Stimulated activated memory B cell treated with anti-CD40 and anti-IgM and Interleukin-4, amounts not matched to agents 10 μg/mL and 1 μg/mL and 100 μg/mL, for 72 hours (primary cell): ENCODE results near the gene LYRM1.

Experiments used
- ATAC-seq: fragments of 150-1000 bp; cut with Tn5 transposase; 2 replicates; pipeline ENCODE4 v1.10.0; 2021
- H3K27ac Mint-ChIP-seq: one replicate; pipeline ENCODE4 v1.8.0; 2022; ENCODE audit warnings: mild to moderate bottlenecking, mixed read lengths
- H3K27me3 Mint-ChIP-seq: one replicate; pipeline ENCODE4 v1.8.0; 2022; ENCODE audit warnings: mixed read lengths
- H3K36me3 Mint-ChIP-seq: one replicate; pipeline ENCODE4 v1.8.0; 2022; ENCODE audit warnings: mixed read lengths
- H3K4me1 Mint-ChIP-seq: one replicate; pipeline ENCODE4 v1.8.0; 2022; ENCODE audit warnings: mixed read lengths
- H3K4me3 Mint-ChIP-seq: one replicate; pipeline ENCODE4 v1.8.0; 2022; ENCODE audit warnings: mild to moderate bottlenecking, moderate library complexity, mixed read lengths
- H3K9me3 Mint-ChIP-seq: one replicate; pipeline ENCODE4 v1.8.0; 2022; ENCODE audit warnings: mixed read lengths

The LYRM1 gene

DNA sequence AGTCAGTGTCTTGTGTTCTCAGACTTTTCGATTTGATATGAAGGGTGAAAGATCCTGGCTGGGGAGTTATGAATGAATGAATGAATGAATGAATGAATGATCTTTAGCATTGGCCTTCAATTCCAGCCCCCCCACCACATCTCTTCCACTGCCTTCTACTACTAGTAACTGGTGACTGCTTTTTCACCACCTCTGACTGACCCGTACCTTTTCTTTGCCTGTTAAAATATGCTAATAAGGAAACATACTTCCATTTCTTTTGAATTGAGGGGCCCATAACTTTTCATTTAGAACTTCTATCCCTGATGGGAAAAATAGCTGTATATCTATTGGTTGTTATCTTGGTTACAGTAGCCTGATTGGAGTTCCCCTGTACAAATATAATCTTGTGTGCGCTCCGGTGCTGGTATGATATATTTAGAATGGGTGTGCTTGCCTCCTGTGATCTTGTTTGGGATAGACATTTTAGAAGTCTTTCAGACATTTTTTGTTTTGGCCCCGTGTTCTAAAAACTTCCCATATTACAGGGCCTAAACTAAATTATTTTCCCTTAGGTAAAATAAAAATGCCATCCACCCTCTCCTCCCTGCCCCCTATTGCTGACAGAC is 3.4 kb downstream of the LYRM1 start:
- peaks cover 54% of the 10 kb centered on the region for H3K4me1 Mint-ChIP-seq

DNA sequence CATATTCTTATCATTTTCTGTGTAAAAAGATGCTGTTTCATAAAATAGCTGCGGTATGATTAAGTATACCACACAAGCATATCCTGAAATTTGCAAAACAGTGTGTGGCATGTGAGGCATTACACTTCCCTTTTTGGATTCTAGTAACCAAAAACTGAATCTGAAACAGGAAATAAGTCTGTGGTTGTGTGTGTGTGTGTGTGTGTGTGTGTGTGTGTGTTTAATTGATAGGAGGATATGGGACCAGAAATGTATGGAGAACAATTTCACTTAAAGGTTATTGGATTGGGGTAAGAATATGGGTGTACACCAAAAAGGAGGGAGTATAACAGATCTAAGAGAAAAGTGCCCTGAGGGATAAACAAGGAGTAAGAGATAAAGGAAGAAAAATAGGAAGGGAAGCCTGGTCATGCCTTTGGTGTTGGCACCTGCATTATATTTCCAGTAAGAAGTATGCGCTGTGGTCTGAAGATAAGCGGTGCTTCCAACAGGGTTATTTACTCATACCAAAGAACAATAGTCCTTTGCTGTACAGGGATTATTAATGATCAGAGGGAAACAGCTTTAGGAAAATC is 4.0 kb downstream of the LYRM1 start:
- Mint-ChIP-seq H3K4me3 (no peak overlapping the region), H3K4me1 (peaks cover 48% of the 10 kb centered on the region), H3K36me3 (no peaks in the 10 kb centered on the region), H3K27me3 (no peaks in the 10 kb centered on the region), H3K27ac (no peak overlapping the region), H3K9me3 (no peaks in the 10 kb centered on the region)
- no peak for ATAC-seq

More for the DNA sequence above, 3.4 kb downstream of the LYRM1 start:
- H3K27ac Mint-ChIP-seq, result no peak overlapping the region
- H3K4me3 Mint-ChIP-seq, result no peak overlapping the region
- no peaks in the 10 kb centered on the region for H3K36me3 Mint-ChIP-seq
- no peaks in the 10 kb centered on the region for H3K9me3 Mint-ChIP-seq
- H3K27me3 Mint-ChIP-seq, result no peaks in the 10 kb centered on the region
- ATAC-seq, result no peak

DNA sequence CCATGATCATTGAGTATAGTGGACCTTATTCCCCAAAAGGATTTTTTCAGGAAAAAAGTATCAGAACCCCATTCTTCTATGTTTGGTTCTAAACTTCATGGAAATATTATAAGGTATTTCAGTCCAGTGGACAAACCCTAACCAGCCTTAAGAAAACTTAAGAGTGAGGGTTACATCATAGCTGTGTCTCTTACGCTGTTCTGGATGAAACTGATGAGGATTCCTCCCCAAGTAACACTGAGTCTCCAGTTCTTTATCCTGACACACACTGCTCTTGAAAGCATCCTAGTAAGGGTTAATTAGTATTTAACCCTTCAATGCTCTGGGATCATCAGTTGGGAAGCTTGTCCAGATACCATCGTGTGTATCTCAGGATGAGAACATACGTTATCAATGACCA is 5.0 kb downstream of the LYRM1 start:
- no peaks in the 10 kb centered on the region for H3K9me3 Mint-ChIP-seq
- H3K27me3 Mint-ChIP-seq, result no peaks in the 10 kb centered on the region
- H3K4me1 Mint-ChIP-seq, result peaks cover 48% of the 10 kb centered on the region
- ATAC-seq, result no peak
- no peaks in the 10 kb centered on the region for H3K36me3 Mint-ChIP-seq
- no peak overlapping the region for H3K27ac Mint-ChIP-seq
- no peak overlapping the region for H3K4me3 Mint-ChIP-seq

DNA sequence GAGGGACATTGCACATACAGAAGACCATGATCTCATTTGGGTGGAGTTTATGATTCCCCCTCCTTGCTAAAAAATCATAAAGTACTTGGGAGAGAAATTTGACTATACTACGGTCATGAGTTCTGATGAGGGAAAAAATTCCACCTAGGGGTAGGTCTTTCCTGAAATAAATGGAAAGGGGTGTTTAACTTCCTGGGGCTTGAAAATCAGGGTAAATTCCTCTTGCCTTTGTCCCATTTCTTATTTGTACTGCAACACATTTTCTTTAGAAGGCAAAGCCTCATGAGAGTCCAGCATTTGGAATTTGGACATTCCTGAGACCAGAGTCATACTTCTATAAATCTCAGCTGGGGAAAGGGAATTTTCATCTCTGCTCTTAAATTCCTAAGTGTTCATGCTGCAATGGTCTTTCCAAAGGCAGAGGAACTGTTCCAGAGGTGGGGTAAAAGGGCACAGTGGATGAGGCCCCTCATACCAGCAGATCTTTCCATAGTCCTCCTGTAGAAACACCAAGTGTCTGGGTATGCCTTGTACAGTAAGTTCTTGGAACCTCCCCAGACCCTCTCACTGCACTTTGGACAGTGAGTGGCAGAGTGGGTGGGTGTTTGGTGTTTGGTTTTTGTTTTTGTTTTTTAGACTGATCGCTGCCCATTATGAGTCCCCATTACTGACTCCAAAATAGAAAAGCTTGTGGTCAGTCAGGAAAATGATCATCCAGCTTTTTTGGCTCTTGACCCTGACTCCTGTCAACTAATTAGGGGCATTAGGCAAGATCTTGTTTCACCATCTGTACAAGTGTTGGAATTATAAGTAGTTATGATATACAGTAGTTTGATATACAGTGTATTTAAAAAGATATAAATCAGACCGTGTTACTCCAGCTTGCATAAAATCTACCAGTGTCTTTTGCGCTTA is 6.0 kb downstream of the LYRM1 start:
- ATAC-seq, result no peak
- Mint-ChIP-seq H3K9me3 (no peaks in the 10 kb centered on the region), H3K27ac (no peak overlapping the region), H3K4me1 (peaks cover 50% of the 10 kb centered on the region), H3K4me3 (no peak overlapping the region), H3K36me3 (no peaks in the 10 kb centered on the region), H3K27me3 (no peaks in the 10 kb centered on the region)

DNA sequence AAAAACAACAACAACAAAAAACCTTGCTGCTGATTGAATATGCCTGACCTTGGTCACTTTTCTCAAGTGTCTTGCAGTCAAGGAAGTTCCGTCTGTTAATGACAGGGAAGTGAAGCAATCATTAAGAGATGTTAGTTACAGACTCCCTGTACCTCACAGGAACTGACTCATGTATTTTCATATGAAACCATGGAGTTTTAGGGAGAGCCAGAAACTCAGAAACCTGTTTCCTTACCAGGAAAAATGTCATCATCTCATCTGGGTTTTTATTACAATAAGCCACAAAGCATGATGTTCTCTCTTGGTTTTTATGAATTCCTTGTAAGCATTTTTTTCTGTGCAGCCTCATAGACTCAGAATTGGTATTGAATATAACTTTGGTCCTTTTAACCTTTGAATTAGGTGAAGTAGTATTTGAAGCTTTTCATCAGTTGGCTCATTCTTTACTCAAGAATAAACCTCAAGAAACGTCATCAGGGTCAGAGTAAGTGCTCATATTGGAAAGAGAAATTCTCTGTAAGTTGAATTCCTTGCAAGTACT is 10.3 kb downstream of the LYRM1 start:
- Mint-ChIP-seq H3K9me3 (no peaks in the 10 kb centered on the region), H3K36me3 (peaks cover 5% of the 10 kb centered on the region), H3K27me3 (no peaks in the 10 kb centered on the region), H3K4me1 (peaks cover 21% of the 10 kb centered on the region), H3K4me3 (no peak overlapping the region), H3K27ac (no peak overlapping the region)
- ATAC-seq, result no peak

DNA sequence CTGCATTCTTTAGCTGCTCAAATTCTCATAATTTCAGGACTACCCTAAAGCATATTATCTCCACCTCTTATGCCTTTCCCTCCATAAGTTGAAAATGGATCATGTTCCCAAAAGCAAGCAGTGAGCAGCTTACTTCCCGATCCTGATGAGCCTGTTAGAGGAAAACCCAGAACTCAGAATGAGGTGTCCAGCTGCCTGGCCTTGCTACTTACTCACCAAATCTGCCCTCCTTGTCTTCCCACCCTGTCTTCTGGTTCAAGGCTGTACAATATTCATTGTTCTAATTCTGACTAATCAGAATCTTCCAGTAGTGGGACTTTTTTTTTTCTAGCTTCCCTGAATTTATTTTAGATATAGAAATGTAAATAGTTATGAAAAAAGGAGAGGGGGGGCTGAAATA is 10.8 kb downstream of the LYRM1 start:
- no peak for ATAC-seq
- Mint-ChIP-seq H3K27me3 (no peaks in the 10 kb centered on the region), H3K27ac (no peak overlapping the region), H3K4me1 (peaks cover 24% of the 10 kb centered on the region), H3K9me3 (no peaks in the 10 kb centered on the region), H3K4me3 (no peak overlapping the region), H3K36me3 (peaks cover 8% of the 10 kb centered on the region)

DNA sequence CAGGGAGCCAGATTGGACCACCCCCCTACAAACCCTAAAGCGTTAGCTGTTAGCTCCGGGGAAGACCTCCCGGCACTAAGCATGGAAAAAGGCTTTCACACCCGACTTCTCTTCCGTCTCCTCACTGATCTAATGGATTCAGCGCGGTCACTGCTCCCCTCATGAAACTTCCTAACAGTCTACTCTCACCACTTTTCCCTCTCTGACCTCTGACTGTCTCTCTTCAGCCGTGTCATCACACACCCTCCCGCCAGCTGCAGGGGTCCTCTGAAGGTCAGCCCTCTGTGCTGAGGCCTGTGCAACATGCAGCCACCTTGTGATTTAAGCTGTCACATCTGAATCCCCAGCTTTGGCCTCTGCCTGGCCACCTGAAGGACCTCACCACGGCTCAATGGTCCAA is 15.7 kb downstream of the LYRM1 start:
- peaks cover 30% of the 10 kb centered on the region for H3K36me3 Mint-ChIP-seq

DNA sequence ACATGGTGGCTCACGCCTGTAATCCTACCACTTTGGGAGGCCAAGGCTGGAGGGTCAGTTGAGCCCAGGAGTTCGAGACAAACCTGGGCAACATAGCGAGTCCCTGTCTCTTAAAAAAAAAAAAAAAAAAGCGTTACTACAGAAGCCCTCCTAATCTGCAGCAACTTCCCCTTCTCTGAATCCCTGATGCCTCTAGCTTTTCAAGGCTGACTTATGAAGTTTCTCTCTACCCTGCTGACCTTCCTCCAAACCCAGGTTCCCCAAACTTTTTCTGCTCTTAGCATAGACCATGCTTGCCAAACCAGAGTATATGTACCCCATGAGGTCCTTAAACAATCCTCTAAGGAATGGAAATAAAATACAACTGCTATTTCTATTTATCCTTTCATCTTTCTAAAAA is 16.4 kb downstream of the LYRM1 start:
- no peak for ATAC-seq
- Mint-ChIP-seq H3K27me3 (no peaks in the 10 kb centered on the region), H3K36me3 (peaks cover 32% of the 10 kb centered on the region), H3K4me1 (peaks cover 19% of the 10 kb centered on the region), H3K4me3 (no peak overlapping the region), H3K9me3 (no peaks in the 10 kb centered on the region), H3K27ac (no peak overlapping the region)

More for the DNA sequence above, 15.7 kb downstream of the LYRM1 start:
- H3K4me3 Mint-ChIP-seq, result no peak overlapping the region
- ATAC-seq, result no peak
- no peak overlapping the region for H3K27ac Mint-ChIP-seq
- no peaks in the 10 kb centered on the region for H3K9me3 Mint-ChIP-seq
- H3K4me1 Mint-ChIP-seq, result peaks cover 22% of the 10 kb centered on the region
- no peaks in the 10 kb centered on the region for H3K27me3 Mint-ChIP-seq

DNA sequence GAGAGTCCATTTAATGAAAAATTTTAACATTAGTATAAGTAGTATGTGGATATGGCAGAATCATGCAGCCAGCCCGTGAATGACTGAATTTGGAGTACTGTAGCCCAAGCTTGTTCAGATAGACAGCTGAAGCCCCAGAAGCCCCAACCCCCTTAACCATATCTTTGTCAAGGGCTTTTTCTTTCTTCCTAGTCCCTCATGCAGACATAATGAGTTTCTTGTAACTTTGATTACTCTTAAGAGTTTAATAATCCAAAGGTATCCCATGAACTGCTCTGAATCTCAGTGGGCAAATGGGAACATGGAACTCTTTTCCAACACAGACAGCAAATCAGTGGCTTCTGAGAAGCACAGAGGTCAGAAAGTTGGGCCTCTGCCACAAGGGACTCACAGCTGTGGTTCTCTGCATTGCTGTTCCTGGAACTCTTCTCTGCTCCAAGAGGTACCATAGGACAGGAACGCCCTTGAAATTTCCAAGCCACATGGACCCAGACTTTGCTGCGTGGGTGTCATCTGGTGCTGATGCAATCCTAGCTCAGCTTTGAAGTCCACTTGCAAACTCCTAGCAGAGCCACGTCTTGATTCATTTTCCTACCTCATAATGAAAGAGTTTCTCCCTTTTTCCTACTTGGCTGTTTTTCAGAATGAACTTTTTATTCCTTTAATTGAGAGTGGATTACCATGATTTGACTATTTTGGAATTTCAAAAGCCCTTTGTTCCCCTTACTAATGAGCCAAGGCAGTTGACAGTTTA is 18.1 kb downstream of the LYRM1 start:
- Mint-ChIP-seq H3K36me3 (peaks cover 41% of the 10 kb centered on the region), H3K27ac (no peak overlapping the region), H3K4me1 (peaks cover 19% of the 10 kb centered on the region), H3K4me3 (no peak overlapping the region), H3K27me3 (no peaks in the 10 kb centered on the region), H3K9me3 (no peaks in the 10 kb centered on the region)
- no peak for ATAC-seq

DNA sequence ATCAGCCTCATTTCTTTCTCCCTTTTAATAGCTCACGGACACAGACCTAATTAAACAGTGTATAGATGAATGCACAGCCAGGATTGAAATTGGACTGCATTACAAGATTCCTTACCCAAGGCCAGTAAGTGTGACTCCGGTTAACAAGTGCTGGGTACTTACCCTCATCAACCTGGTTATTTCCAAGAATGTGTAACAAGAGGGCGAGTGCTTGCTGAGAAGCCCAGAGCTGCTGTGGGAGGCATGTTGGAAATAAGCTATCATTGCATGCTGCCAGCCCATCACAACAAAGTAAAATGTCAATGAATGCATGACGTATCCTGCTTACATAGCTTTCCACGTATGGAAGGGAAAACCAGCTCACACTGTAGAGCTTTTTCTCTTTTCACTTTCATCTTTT is 19.5 kb downstream of the LYRM1 start:
- Mint-ChIP-seq H3K36me3 (peaks cover 45% of the 10 kb centered on the region), H3K27ac (no peak overlapping the region), H3K4me1 (peaks cover 19% of the 10 kb centered on the region), H3K4me3 (no peak overlapping the region), H3K9me3 (no peaks in the 10 kb centered on the region), H3K27me3 (no peaks in the 10 kb centered on the region)
- ATAC-seq, result no peak

DNA sequence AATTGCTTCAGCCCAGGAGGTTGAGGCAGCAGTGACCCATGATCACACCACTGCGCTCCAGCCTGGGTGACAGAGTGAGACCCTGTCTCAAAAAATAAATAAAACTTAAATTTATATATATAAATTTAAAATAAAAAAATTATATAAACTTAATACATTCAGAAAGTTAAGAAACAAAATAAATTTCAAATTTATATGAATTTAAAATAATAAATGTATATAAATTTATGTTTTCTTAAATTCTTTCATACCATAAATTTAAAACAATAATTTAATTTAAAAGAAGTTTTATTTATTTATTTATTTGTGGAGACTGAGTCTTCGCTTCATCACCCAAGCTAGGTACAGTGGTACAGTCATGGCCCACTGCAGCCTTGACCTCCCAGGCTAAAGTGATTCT is 20.2 kb downstream of the LYRM1 start:
- Mint-ChIP-seq H3K4me3 (no peak overlapping the region), H3K4me1 (peaks cover 19% of the 10 kb centered on the region), H3K27ac (no peak overlapping the region), H3K27me3 (no peaks in the 10 kb centered on the region), H3K9me3 (no peaks in the 10 kb centered on the region), H3K36me3 (peaks cover 46% of the 10 kb centered on the region)
- ATAC-seq, result no peak

DNA sequence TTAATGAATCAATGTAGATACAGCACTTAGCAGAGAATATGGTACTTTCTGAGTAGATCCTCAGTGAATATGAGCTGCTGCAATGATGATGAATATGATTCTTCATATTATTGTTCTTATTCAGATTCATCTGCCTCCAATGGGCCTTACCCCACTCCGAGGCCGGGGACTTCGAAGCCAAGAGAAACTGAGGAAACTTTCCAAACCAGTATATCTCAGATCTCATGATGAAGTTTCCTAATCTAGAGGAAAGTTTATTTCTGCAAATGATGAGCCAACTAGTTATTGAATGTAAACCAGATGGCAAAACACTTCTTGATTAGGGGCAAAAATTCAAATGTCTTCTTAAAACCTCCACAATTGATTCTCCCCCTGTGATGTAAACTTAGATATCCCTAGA is 23.3 kb downstream of the LYRM1 start:
- H3K4me3 Mint-ChIP-seq, result no peak overlapping the region
- no peak for ATAC-seq
- no peak overlapping the region for H3K27ac Mint-ChIP-seq
- peaks cover 38% of the 10 kb centered on the region for H3K36me3 Mint-ChIP-seq
- H3K4me1 Mint-ChIP-seq, result no peaks in the 10 kb centered on the region
- no peaks in the 10 kb centered on the region for H3K9me3 Mint-ChIP-seq
- H3K27me3 Mint-ChIP-seq, result no peaks in the 10 kb centered on the region

DNA sequence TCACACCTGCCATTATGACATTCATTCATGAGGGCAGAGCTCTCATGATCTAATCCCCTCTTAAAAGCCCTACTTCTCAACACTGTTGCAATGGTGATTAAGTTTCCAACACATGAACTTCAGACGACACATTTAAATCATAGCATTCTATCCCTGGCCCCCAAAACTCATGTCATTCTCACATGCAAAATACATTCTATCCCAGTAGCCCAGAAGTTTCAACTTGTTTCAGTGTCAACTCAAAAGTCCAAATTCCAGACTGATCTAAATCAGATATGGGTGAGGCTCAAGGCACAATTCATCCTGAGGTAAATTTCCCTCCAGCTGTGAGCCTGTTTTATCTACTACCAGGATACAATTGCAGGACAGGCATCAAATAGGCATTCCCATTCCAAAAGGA is 25.2 kb downstream of the LYRM1 start:
- Mint-ChIP-seq H3K27me3 (no peaks in the 10 kb centered on the region), H3K4me1 (no peaks in the 10 kb centered on the region), H3K9me3 (no peaks in the 10 kb centered on the region), H3K36me3 (peaks cover 32% of the 10 kb centered on the region), H3K4me3 (no peak overlapping the region), H3K27ac (no peak overlapping the region)
- no peak for ATAC-seq

DNA sequence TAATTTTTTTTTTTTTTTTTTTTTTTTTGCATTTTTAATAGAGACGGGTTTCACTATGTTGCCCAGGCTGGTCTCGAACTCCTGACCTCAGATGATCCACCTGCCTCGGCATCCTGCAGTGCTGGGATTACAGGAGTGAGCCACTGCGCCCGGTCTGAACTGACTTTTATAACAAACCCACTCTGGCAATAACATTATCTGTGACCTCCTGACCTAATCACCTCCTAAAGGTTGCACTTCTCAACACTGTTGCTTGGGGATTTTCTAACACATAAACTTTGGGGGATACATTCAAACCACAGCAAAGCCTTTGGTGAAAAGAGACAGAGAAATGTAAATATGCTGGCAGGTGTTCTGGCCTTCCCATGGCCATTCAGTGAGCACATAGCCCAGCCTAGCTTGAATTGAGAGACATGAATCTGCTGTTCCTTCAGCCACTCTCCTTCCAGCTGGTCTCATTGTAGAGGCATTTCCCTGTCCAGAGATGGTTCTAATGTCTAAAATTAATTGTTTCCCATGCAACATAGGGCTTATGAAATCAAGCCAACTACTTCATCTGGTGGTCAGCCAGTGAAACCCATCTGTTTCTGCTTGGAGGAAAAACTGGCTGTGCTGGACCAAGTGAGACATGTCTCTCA is 28.3 kb downstream of the LYRM1 start:
- Mint-ChIP-seq H3K4me3 (no peak overlapping the region), H3K9me3 (no peaks in the 10 kb centered on the region), H3K36me3 (peaks cover 21% of the 10 kb centered on the region), H3K4me1 (no peaks in the 10 kb centered on the region), H3K27me3 (no peaks in the 10 kb centered on the region), H3K27ac (no peak overlapping the region)
- ATAC-seq, result no peak
